ENCODE measurements around the gene NOS1AP.

GRCh38 chr1:162147760-162148159, 78.3 kb downstream of the NOS1AP start:
- TF ChIP-seq CTCF (conservative IDR thresholded peaks at IDR 0.05; ENCODE audit: low read depth, low read length) = no peak
- no peak for TF ChIP-seq EZH2 (IDR thresholded peaks at IDR 0.05; ENCODE audit: low read length, unreplicated experiment)
